ENCODE measurements around the gene CSF2RB.

DNA sequence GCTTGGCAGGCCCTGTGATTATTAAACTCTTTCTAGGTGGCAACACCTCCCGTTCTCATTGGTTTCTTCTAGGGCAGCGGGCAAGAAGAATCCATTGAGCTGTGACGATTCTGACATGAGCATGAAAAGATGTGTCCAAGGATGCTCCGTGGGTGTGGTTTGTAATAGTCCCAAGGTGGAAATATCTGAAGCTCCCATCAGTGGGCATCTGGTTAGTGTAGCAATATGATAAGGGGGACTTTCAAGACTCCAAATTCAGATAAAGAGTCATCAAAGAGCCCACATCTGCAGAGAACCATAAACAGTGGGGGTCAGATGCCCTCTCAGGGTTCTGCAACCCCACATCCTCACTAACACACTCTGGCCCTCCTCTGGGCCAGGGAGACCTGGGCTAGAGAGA, 63.2 kb downstream of the CSF2RB start:
- no peak for TF ChIP-seq CTCF (IDR thresholded peaks at IDR 0.05)
- no peak for TF ChIP-seq EP300 (IDR thresholded peaks at IDR 0.05)
- no peak for TF ChIP-seq POLR2A (IDR thresholded peaks at IDR 0.05)

Measured in tibial nerve (tissue), 4 donors.